Measurements from ENCODE around the gene DTX3.

The DTX3 gene

GRCh38 chr12:57577981-57578758 is 26.5 kb upstream of the DTX3 start:
- Histone ChIP-seq H3K9ac (ENCODE audit: insufficient read length, low read depth) (no peak overlapping the region), H3K9me3 (ENCODE audit: insufficient read depth, low read length) (no peaks in the 10 kb centered on the region), H3K4me3 (ENCODE audit: insufficient read length, low read depth) (no peak overlapping the region), H3K27me3 (ENCODE audit: insufficient read depth, insufficient read length) (no peaks in the 10 kb centered on the region), H3K36me3 (ENCODE audit: insufficient read depth, insufficient read length, low read length) (peaks cover 12% of the 10 kb centered on the region), H3K4me1 (ENCODE audit: insufficient read depth, insufficient read length) (peaks cover 2% of the 10 kb centered on the region)
- no peak for DNase-seq (ENCODE audit: low read depth, low spot score)
- no peak for TF ChIP-seq ZNF274 (IDR thresholded peaks at IDR 0.05; ENCODE audit: low read depth, low read length)
- TF ChIP-seq SUZ12 (IDR thresholded peaks at IDR 0.05; ENCODE audit: extremely low read depth, insufficient read depth, insufficient read length) = no peak
- TF ChIP-seq YY1 (IDR thresholded peaks at IDR 0.05; ENCODE audit: insufficient read depth, insufficient read length) = no peak

- no peak for DNase-seq (ENCODE audit: low read depth, low spot score)
- H3K4me1 ChIP-seq (ENCODE audit: insufficient read depth, insufficient read length) = peaks cover 2% of the 10 kb centered on the region
- H3K36me3 ChIP-seq (ENCODE audit: insufficient read depth, insufficient read length, low read length) = peaks cover 12% of the 10 kb centered on the region
- no peak overlapping the region for H3K4me3 ChIP-seq (ENCODE audit: insufficient read length, low read depth)
- H3K9ac ChIP-seq (ENCODE audit: insufficient read length, low read depth) = no peak overlapping the region
- no peaks in the 10 kb centered on the region for H3K27me3 ChIP-seq (ENCODE audit: insufficient read depth, insufficient read length)
- H3K9me3 ChIP-seq (ENCODE audit: insufficient read depth, low read length) = no peaks in the 10 kb centered on the region
- TF ChIP-seq SUZ12 (IDR thresholded peaks at IDR 0.05; ENCODE audit: extremely low read depth, insufficient read depth, insufficient read length) (no peak), YY1 (IDR thresholded peaks at IDR 0.05; ENCODE audit: insufficient read depth, insufficient read length) (no peak), ZNF274 (IDR thresholded peaks at IDR 0.05; ENCODE audit: low read depth, low read length) (no peak)
These were observed 25.6 kb upstream of the DTX3 start for GRCh38 chr12:57579011-57579410.

- TF ChIP-seq YY1 (IDR thresholded peaks at IDR 0.05; ENCODE audit: insufficient read depth, insufficient read length) = no peak
- TF ChIP-seq SUZ12 (IDR thresholded peaks at IDR 0.05; ENCODE audit: extremely low read depth, insufficient read depth, insufficient read length) = no peak
- TF ChIP-seq ZNF274 (IDR thresholded peaks at IDR 0.05; ENCODE audit: low read depth, low read length) = no peak
- no peak overlapping the region for H3K4me3 ChIP-seq (ENCODE audit: insufficient read length, low read depth)
- no peaks in the 10 kb centered on the region for H3K9me3 ChIP-seq (ENCODE audit: insufficient read depth, low read length)
- no peaks in the 10 kb centered on the region for H3K27me3 ChIP-seq (ENCODE audit: insufficient read depth, insufficient read length)
- H3K36me3 ChIP-seq (ENCODE audit: insufficient read depth, insufficient read length, low read length) = peaks cover 12% of the 10 kb centered on the region
- no peak for DNase-seq (ENCODE audit: low read depth, low spot score)
- H3K4me1 ChIP-seq (ENCODE audit: insufficient read depth, insufficient read length) = peaks cover 2% of the 10 kb centered on the region
- no peak overlapping the region for H3K9ac ChIP-seq (ENCODE audit: insufficient read length, low read depth)
These were observed 24.8 kb upstream of the DTX3 start for GRCh38 chr12:57579677-57580465.

DNA sequence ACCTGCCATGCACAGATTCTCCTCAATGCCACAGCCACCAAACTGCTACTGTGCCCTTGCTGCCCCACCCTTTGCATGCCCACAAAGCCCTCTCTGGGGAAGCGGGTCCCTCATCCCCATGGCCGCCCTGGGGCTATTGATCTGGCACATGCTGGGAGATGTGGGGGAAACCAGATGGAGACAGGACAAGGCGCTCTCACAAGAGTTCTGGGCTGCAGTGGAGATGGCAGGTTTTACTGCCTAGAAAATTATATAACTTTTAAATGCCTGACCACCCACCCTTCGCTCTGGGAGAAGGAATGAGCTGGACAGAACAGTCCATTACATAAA is 24.2 kb upstream of the DTX3 start:
- Histone ChIP-seq H3K4me1 (ENCODE audit: insufficient read depth, insufficient read length) (peaks cover 2% of the 10 kb centered on the region), H3K9ac (ENCODE audit: insufficient read length, low read depth) (no peak overlapping the region), H3K36me3 (ENCODE audit: insufficient read depth, insufficient read length, low read length) (peaks cover 12% of the 10 kb centered on the region), H3K9me3 (ENCODE audit: insufficient read depth, low read length) (no peaks in the 10 kb centered on the region), H3K4me3 (ENCODE audit: insufficient read length, low read depth) (no peak overlapping the region), H3K27me3 (ENCODE audit: insufficient read depth, insufficient read length) (no peaks in the 10 kb centered on the region)
- DNase-seq (ENCODE audit: low read depth, low spot score) = no peak
- TF ChIP-seq ZNF274 (IDR thresholded peaks at IDR 0.05; ENCODE audit: low read depth, low read length) = no peak
- no peak for TF ChIP-seq SUZ12 (IDR thresholded peaks at IDR 0.05; ENCODE audit: extremely low read depth, insufficient read depth, insufficient read length)
- no peak for TF ChIP-seq YY1 (IDR thresholded peaks at IDR 0.05; ENCODE audit: insufficient read depth, insufficient read length)

GRCh38 chr12:57581802-57582201 is 22.8 kb upstream of the DTX3 start:
- Histone ChIP-seq H3K9me3 (ENCODE audit: insufficient read depth, low read length) (no peaks in the 10 kb centered on the region), H3K4me1 (ENCODE audit: insufficient read depth, insufficient read length) (peaks cover 2% of the 10 kb centered on the region), H3K27me3 (ENCODE audit: insufficient read depth, insufficient read length) (no peaks in the 10 kb centered on the region), H3K9ac (ENCODE audit: insufficient read length, low read depth) (no peak overlapping the region), H3K36me3 (ENCODE audit: insufficient read depth, insufficient read length, low read length) (peaks cover 3% of the 10 kb centered on the region), H3K4me3 (ENCODE audit: insufficient read length, low read depth) (no peak overlapping the region)
- DNase-seq (ENCODE audit: low read depth, low spot score) = no peak
- TF ChIP-seq YY1 (IDR thresholded peaks at IDR 0.05; ENCODE audit: insufficient read depth, insufficient read length) (no peak), SUZ12 (IDR thresholded peaks at IDR 0.05; ENCODE audit: extremely low read depth, insufficient read depth, insufficient read length) (no peak), ZNF274 (IDR thresholded peaks at IDR 0.05; ENCODE audit: low read depth, low read length) (no peak)

GRCh38 chr12:57582440-57582839 is 22.2 kb upstream of the DTX3 start:
- Histone ChIP-seq H3K4me1 (ENCODE audit: insufficient read depth, insufficient read length) (peaks cover 2% of the 10 kb centered on the region), H3K9me3 (ENCODE audit: insufficient read depth, low read length) (no peaks in the 10 kb centered on the region), H3K36me3 (ENCODE audit: insufficient read depth, insufficient read length, low read length) (peaks cover 3% of the 10 kb centered on the region), H3K4me3 (ENCODE audit: insufficient read length, low read depth) (no peak overlapping the region), H3K9ac (ENCODE audit: insufficient read length, low read depth) (no peak overlapping the region), H3K27me3 (ENCODE audit: insufficient read depth, insufficient read length) (no peaks in the 10 kb centered on the region)
- TF ChIP-seq ZNF274 (IDR thresholded peaks at IDR 0.05; ENCODE audit: low read depth, low read length) (no peak), YY1 (IDR thresholded peaks at IDR 0.05; ENCODE audit: insufficient read depth, insufficient read length) (no peak)
- no peak for DNase-seq (ENCODE audit: low read depth, low spot score)
